H1 (cell line): ENCODE results near the gene EPHA7. TPM values are rescaled to one million over a fixed set of nuclear protein-coding genes. Genes with fewer than 3 reads are reported as not detected.

Experiments
- CTCF ChIA-PET: fragments of 300-600 bp; sonication (Branson Sonifier 250); formaldehyde crosslinking; loops from one replicate; lab custom pipeline; 2021; ENCODE audit not compliant: partially characterized antibody; lab: Charles Lee
- POLR2A ChIA-PET: fragments of 300-600 bp; sonication (Branson Sonifier 250); formaldehyde crosslinking; loops from one replicate; lab custom pipeline; 2021; ENCODE audit warnings: inconsistent platforms; ENCODE audit not compliant: partially characterized antibody; lab: Charles Lee
- DNase-seq, 2 experiments: peaks; one replicate each; pipeline versions ENCODE4 v3.0.0 to v3.0.0-alpha.2; 2010 to 2022; ENCODE audit warnings: low spot score in 2 of 2, low read depth in 1 of 2, mixed read lengths in 1 of 2
- FAIRE-seq: peaks from 2 replicates; lab custom pipeline; 2011; peaks lifted over from hg19 to GRCh38; lab: Jason Lieb, UNC
- H2AFZ ChIP-seq: 2 replicates; pipeline ENCODE4 v1.8.1; 2012; ENCODE audit warnings: low read length, inconsistent platforms
- H2AK5ac ChIP-seq: 2 replicates; pipeline ENCODE4 v1.6.1; 2013; ENCODE audit warnings: low read depth, low read length
- H2BK120ac ChIP-seq: replicated peaks from 2 replicates; pipeline ENCODE3; 2013; ENCODE audit warnings: low read depth, low read length, inconsistent platforms
- H2BK12ac ChIP-seq: 2 replicates; pipeline ENCODE4 v1.6.1; 2013; ENCODE audit warnings: low read depth, low read length
- H2BK15ac ChIP-seq: 2 replicates; pipeline ENCODE4 v1.6.1; 2013; ENCODE audit warnings: low read length
- H2BK20ac ChIP-seq: 2 replicates; pipeline ENCODE4 v1.6.1; 2013; ENCODE audit warnings: low read length
- H2BK5ac ChIP-seq: 2 replicates; pipeline ENCODE4 v1.6.1; 2013; ENCODE audit warnings: low read depth, low read length
- H3K14ac ChIP-seq: 2 replicates; pipeline ENCODE4 v1.6.1; 2013; ENCODE audit warnings: inconsistent platforms; ENCODE audit not compliant: insufficient read length
- H3K18ac ChIP-seq: 2 replicates; pipeline ENCODE4 v1.6.1; 2013; ENCODE audit warnings: low read length; ENCODE audit errors: extremely low read depth
- H3K23ac ChIP-seq: 2 replicates; pipeline ENCODE4 v1.6.1; 2013; ENCODE audit warnings: inconsistent platforms; ENCODE audit not compliant: insufficient read length
- H3K23me2 ChIP-seq: 2 replicates; pipeline ENCODE4 v1.6.1; 2013; ENCODE audit warnings: low read depth, low read length
- H3K27ac ChIP-seq: 2 replicates; pipeline ENCODE4 v1.6.1; 2011; ENCODE audit warnings: low read depth, low read length, inconsistent platforms
- H3K27me3 ChIP-seq, 4 experiments: replicated peaks in 1 of 4; 1 replicate in 1 of 4; 2 replicates in 3 of 4; pipeline versions ENCODE4 v1.6.1 to v1.8.1; 2011 to 2013; ENCODE audit warnings: low read length in 3 of 4, mild to moderate bottlenecking in 3 of 4, inconsistent platforms in 2 of 4, mixed read lengths in 2 of 4, moderate library complexity in 1 of 4; ENCODE audit not compliant: control insufficient read depth in 3 of 4, insufficient read depth in 3 of 4; ENCODE audit errors: extremely low read depth in 1 of 4
- H3K36me3 ChIP-seq, 4 experiments: 2 replicates each; pipeline versions ENCODE4 v1.6.1 to v1.8.1; 2011 to 2013; ENCODE audit warnings: mild to moderate bottlenecking in 4 of 4, low read length in 3 of 4, moderate library complexity in 2 of 4, control low read depth in 1 of 4, inconsistent platforms in 1 of 4; ENCODE audit not compliant: insufficient read depth in 4 of 4, control insufficient read depth in 2 of 4
- H3K4ac ChIP-seq: replicated peaks from 2 replicates; pipeline ENCODE3; 2013; ENCODE audit warnings: low read length, low read depth, mixed read lengths, inconsistent platforms; ENCODE audit not compliant: insufficient read length
- H3K4me1 ChIP-seq, 4 experiments: replicated peaks in 1 of 4; 1 replicate in 1 of 4; 2 replicates in 3 of 4; pipeline versions ENCODE4 v1.6.1 to v1.8.1; 2011 to 2013; ENCODE audit warnings: low read length in 3 of 4, inconsistent platforms in 2 of 4, mixed read lengths in 1 of 4; ENCODE audit not compliant: insufficient read depth in 4 of 4, control insufficient read depth in 3 of 4
- H3K4me2 ChIP-seq, 2 experiments: 2 replicates each; pipeline versions ENCODE4 v1.6.1 to v1.8.1; 2011 to 2013; ENCODE audit warnings: low read depth in 2 of 2, low read length in 2 of 2, control low read depth in 1 of 2, inconsistent platforms in 1 of 2, mild to moderate bottlenecking in 1 of 2; ENCODE audit not compliant: insufficient read depth in 1 of 2
- H3K4me3 ChIP-seq, 4 experiments: fragments of 200-600, 300-600 bp in 1 of 4; sonication (generic), shearing (Covaris generic), sonication (Bioruptor Twin) in 1 of 4; 2 replicates each; pipeline versions ENCODE4 v1.5.1 to v1.8.1; 2011 to 2016; ENCODE audit warnings: low read length in 4 of 4, low read depth in 3 of 4, control low read depth in 2 of 4, inconsistent platforms in 2 of 4, mild to moderate bottlenecking in 2 of 4, mixed read lengths in 1 of 4, moderate library complexity in 1 of 4; ENCODE audit not compliant: insufficient read depth in 2 of 4; ENCODE audit errors: extremely low read depth in 1 of 4
- H3K56ac ChIP-seq: replicated peaks from 2 replicates; pipeline ENCODE3; 2013; ENCODE audit warnings: low read depth, mild to moderate bottlenecking, mixed read lengths, low read length, inconsistent platforms; ENCODE audit not compliant: insufficient read length
- H3K79me1 ChIP-seq: 2 replicates; pipeline ENCODE4 v1.6.1; 2013; ENCODE audit warnings: low read depth, low read length, control low read depth
- H3K79me2 ChIP-seq, 2 experiments: 2 replicates each; pipeline versions ENCODE4 v1.6.1 to v1.8.1; 2012 to 2013; ENCODE audit warnings: low read length in 2 of 2, mild to moderate bottlenecking in 2 of 2, inconsistent platforms in 1 of 2; ENCODE audit not compliant: insufficient read depth in 2 of 2, control insufficient read depth in 1 of 2
- H3K9ac ChIP-seq, 4 experiments: replicated peaks in 1 of 4; 1 replicate in 1 of 4; 2 replicates in 3 of 4; pipeline versions ENCODE4 v1.6.1 to v1.8.1; 2011 to 2013; ENCODE audit warnings: low read depth in 3 of 4, low read length in 3 of 4, control low read depth in 2 of 4, mild to moderate bottlenecking in 2 of 4, moderate library complexity in 2 of 4, inconsistent platforms in 1 of 4; ENCODE audit errors: extremely low read depth in 1 of 4
- H3K9me3 ChIP-seq, 2 experiments: 2 replicates each; pipeline versions ENCODE4 v1.6.1 to v1.8.1; 2012 to 2013; ENCODE audit warnings: mild to moderate bottlenecking in 2 of 2, moderate library complexity in 2 of 2, control low read depth in 1 of 2, inconsistent platforms in 1 of 2, low read depth in 1 of 2, low read length in 1 of 2, mixed read lengths in 1 of 2; ENCODE audit not compliant: insufficient read depth in 2 of 2
- H4K20me1 ChIP-seq, 2 experiments: replicated peaks in 1 of 2; 2 replicates each; pipeline versions ENCODE3 to v1.8.1; 2011 to 2013; ENCODE audit warnings: inconsistent platforms in 2 of 2, low read length in 2 of 2, mild to moderate bottlenecking in 1 of 2; ENCODE audit not compliant: insufficient read depth in 2 of 2, control insufficient read depth in 1 of 2
- H4K5ac ChIP-seq: 2 replicates; pipeline ENCODE4 v1.6.1; 2013; ENCODE audit warnings: low read length, low read depth, mixed read lengths, inconsistent platforms; ENCODE audit not compliant: insufficient read length
- H4K8ac ChIP-seq: 2 replicates; pipeline ENCODE4 v1.8.0; 2013; ENCODE audit warnings: mild to moderate bottlenecking, moderate library complexity, low read length, inconsistent platforms; ENCODE audit not compliant: insufficient read depth; ENCODE audit errors: extremely low read depth
- H4K91ac ChIP-seq: replicated peaks from 2 replicates; pipeline ENCODE3; 2013; ENCODE audit warnings: low read length, mixed read lengths, inconsistent platforms; ENCODE audit not compliant: insufficient read length
- ASH2L ChIP-seq: fragments of 200-600, 300-600 bp; sonication (generic); IDR thresholded peaks from one replicate; pipeline ENCODE4 v1.7.1; 2017; ENCODE audit warnings: low read length
- CEBPB ChIP-seq: IDR thresholded peaks from 2 replicates; pipeline ENCODE4 v1.6.1; 2012; ENCODE audit warnings: low read depth, low read length
- CHD2 ChIP-seq: IDR thresholded peaks from 2 replicates; pipeline ENCODE4 v1.6.1; 2012; ENCODE audit warnings: low read length, improper control_type of control experiment
- CREB1 ChIP-seq: IDR thresholded peaks from 2 replicates; pipeline ENCODE4 v1.6.1; 2012; ENCODE audit warnings: inconsistent platforms
- CTBP2 ChIP-seq: IDR thresholded peaks from 2 replicates; pipeline ENCODE4 v1.7.0; 2011; ENCODE audit warnings: borderline replicate concordance, mild to moderate bottlenecking, moderate library complexity, mixed read lengths, low read length; ENCODE audit not compliant: insufficient read depth, insufficient read length
- EP300 ChIP-seq, 2 experiments: IDR thresholded peaks; 1 replicate in 1 of 2; 2 replicates in 1 of 2; pipeline ENCODE4 v1.6.1; 2011 to 2012; ENCODE audit warnings: low read depth in 2 of 2, low read length in 2 of 2, mild to moderate bottlenecking in 2 of 2, borderline replicate concordance in 1 of 2, inconsistent platforms in 1 of 2, moderate library complexity in 1 of 2
- GABPA ChIP-seq: IDR thresholded peaks from 2 replicates; pipeline ENCODE4 v1.6.1; 2011; ENCODE audit warnings: mild to moderate bottlenecking, low read length, moderate library complexity, borderline replicate concordance; ENCODE audit not compliant: insufficient read depth
- HDAC6 ChIP-seq: IDR thresholded peaks from one replicate; pipeline ENCODE4 v1.7.1; 2012; ENCODE audit warnings: low read depth, mild to moderate bottlenecking, inconsistent platforms, low read length, moderate library complexity
- KDM5A ChIP-seq: fragments of 200-600 bp; IDR thresholded peaks from 2 replicates; pipeline ENCODE4 v1.7.1; 2012; ENCODE audit warnings: mild to moderate bottlenecking, low read length, inconsistent platforms, mixed read lengths
- RFX5 ChIP-seq: IDR thresholded peaks from 2 replicates; pipeline ENCODE4 v1.6.1; 2011; ENCODE audit warnings: low read depth, low read length, improper control_type of control experiment, borderline replicate concordance
- SRF ChIP-seq: IDR thresholded peaks from 2 replicates; pipeline ENCODE4 v1.6.1; 2011; ENCODE audit warnings: mild to moderate bottlenecking, low read depth, low read length, moderate library complexity
- TEAD4 ChIP-seq: IDR thresholded peaks from 2 replicates; pipeline ENCODE4 v1.6.1; 2012; ENCODE audit warnings: low read depth, low read length, inconsistent platforms, mixed read lengths
- YY1 ChIP-seq: IDR thresholded peaks from 2 replicates; pipeline ENCODE4 v1.6.1; 2011; ENCODE audit warnings: low read depth, mild to moderate bottlenecking, low read length
- ZNF274 ChIP-seq: IDR thresholded peaks from 2 replicates; pipeline ENCODE4 v1.7.0; 2012; ENCODE audit warnings: low read length, borderline replicate concordance; ENCODE audit errors: extremely low read depth
- WGBS, 2 experiments: shearing (Covaris generic) in 1 of 2; methylation state at CpG; one replicate each; pipeline versions ENCODE4 v1.1.6 to v1.1.7; 2013 to 2015; ENCODE audit warnings: low lambda C conversion rate in 2 of 2, mixed read lengths in 2 of 2, inconsistent platforms in 1 of 2, low coverage in 1 of 2, missing lambda C conversion rate in 1 of 2; ENCODE audit not compliant: insufficient replicate concordance in 2 of 2, insufficient coverage in 1 of 2, insufficient read length in 1 of 2; ENCODE audit errors: extremely low coverage in 1 of 2, missing lambda C conversion rate in 1 of 2; 5-methylcytosine and 5-hydroxymethylcytosine counted together
- polyA plus RNA-seq, 7 experiments: library from polyadenylated mRNA; depleted of rRNA in 3 of 7; stranded (reverse) in 5 of 7; unstranded in 2 of 7; fragments of >200 nt in 5 of 7; fragments of 200-250 nt in 2 of 7; gene quantifications; 1 replicate in 5 of 7; 2 replicates in 1 of 7; 4 replicates in 1 of 7; pipeline versions ENCODE4 v1.2.1 to v1.2.3, GENCODE V29; 2011 to 2013; ENCODE audit warnings: missing spikeins in 2 of 7, mixed read lengths in 2 of 7
- total RNA-seq: library from RNA; stranded (reverse); fragmentation: NEBNext Ultra II Directional; extraction: Animal tissue kit (Norgen Biotek cat#: 25700); gene quantifications from 2 replicates; pipeline ENCODE4 v1.2.1, GENCODE V29; 2021
- TF ChIP-seq, protein P1 (sequence below): IDR thresholded peaks from 2 replicates; pipeline ENCODE4 v1.6.1; 2011; ENCODE audit warnings: low read length, improper control_type of control experiment

EPHA7 gene
- total and polyA plus RNA-seq, 2 of the 8 experiments (the other 6 are each of a cell fraction or from before 2014, with no cell fraction given): 1.3 to 6.8 TPM

DNA sequence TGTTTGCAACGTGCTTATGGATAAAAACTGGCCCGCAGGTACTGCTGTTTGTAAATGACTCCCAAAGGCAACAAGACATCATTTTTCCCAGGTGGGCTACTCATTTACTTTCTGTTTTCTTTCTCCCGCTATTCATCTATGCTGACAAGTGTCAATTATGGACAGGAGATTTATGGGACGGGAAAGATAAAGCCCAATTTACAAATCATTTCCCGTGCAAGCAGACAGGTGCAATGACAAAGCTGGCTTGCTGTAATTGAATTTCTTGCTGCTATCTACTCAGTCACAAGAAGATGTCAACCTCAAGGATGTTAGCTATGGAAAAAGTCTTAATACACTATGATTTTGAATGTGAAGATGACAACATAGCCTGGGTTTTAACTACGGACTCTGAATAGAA, 125.5 kb downstream of the EPHA7 start:
- H2AFZ ChIP-seq: no peak overlapping the region
- no peak overlapping the region for H3K9ac ChIP-seq
- CTCF ChIA-PET: no interaction called here
- H3K4me3 ChIP-seq: no peak overlapping the region
- H2BK20ac ChIP-seq: no peak overlapping the region
- no peak for FAIRE-seq
- H2BK12ac ChIP-seq: no peak overlapping the region
- H3K27ac ChIP-seq: no peak overlapping the region
- H3K9me3 ChIP-seq: no peaks in the 10 kb centered on the region
- H3K23ac ChIP-seq: no peak overlapping the region
- H3K14ac ChIP-seq: no peak overlapping the region
- 92% methylated on average over 6 of the region's 6 CpGs; no CpG with 5 or more reads in 1 of the 2 experiments for WGBS, 2 experiments
- no peak overlapping the region for H3K4ac ChIP-seq
- no peaks in the 10 kb centered on the region for H3K79me1 ChIP-seq
- no peak overlapping the region for H2BK120ac ChIP-seq
- H4K8ac ChIP-seq: no peak overlapping the region
- H3K27me3 ChIP-seq: no peaks in the 10 kb centered on the region
- no peak overlapping the region for H2AK5ac ChIP-seq
- no peak overlapping the region for H4K91ac ChIP-seq
- no peaks in the 10 kb centered on the region for H4K20me1 ChIP-seq
- H3K4me1 ChIP-seq: no peaks in the 10 kb centered on the region
- no peak overlapping the region for H3K18ac ChIP-seq
- no peaks in the 10 kb centered on the region for H3K23me2 ChIP-seq
- POLR2A ChIA-PET: no interaction called here
- DNase-seq: no peak
- no peak overlapping the region for H3K56ac ChIP-seq
- no peak overlapping the region for H2BK15ac ChIP-seq
- no peak overlapping the region for H4K5ac ChIP-seq
- no peak overlapping the region for H2BK5ac ChIP-seq
- no peak overlapping the region for H3K4me2 ChIP-seq
- H3K79me2 ChIP-seq: no peaks in the 10 kb centered on the region
- H3K36me3 ChIP-seq: no peaks in the 10 kb centered on the region
- TF ChIP-seq GABPA (no peak), ZNF274 (no peak), EP300 (IDR thresholded peaks at IDR 0.05; ENCODE audit: borderline replicate concordance in 1 of 2, low read depth in 2 of 2, low read length in 2 of 2) (no peak), KDM5A (no peak), CHD2 (no peak), CREB1 (no peak), RFX5 (no peak), YY1 (no peak), HDAC6 (no peak), SRF (no peak), CEBPB (no peak), ASH2L (no peak), TEAD4 (no peak), CTBP2 (no peak)
- TF ChIP-seq, protein P1, sequence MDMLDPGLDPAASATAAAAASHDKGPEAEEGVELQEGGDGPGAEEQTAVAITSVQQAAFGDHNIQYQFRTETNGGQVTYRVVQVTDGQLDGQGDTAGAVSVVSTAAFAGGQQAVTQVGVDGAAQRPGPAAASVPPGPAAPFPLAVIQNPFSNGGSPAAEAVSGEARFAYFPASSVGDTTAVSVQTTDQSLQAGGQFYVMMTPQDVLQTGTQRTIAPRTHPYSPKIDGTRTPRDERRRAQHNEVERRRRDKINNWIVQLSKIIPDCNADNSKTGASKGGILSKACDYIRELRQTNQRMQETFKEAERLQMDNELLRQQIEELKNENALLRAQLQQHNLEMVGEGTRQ: no peak
